Embryonic facial prominence (tissue), 1 donor: Measurements from ENCODE around the gene LIPI.
"Not testable (repeated sequence)": the region's sequence is repeated elsewhere in the genome, so short reads cannot be mapped to it uniquely, and the experiment has no call there.

Experiments used
- DNase-seq: peaks from one replicate; pipeline ENCODE4 v3.0.0-alpha.2; 2016; ENCODE audit errors: extremely low spot score

LIPI gene

DNA sequence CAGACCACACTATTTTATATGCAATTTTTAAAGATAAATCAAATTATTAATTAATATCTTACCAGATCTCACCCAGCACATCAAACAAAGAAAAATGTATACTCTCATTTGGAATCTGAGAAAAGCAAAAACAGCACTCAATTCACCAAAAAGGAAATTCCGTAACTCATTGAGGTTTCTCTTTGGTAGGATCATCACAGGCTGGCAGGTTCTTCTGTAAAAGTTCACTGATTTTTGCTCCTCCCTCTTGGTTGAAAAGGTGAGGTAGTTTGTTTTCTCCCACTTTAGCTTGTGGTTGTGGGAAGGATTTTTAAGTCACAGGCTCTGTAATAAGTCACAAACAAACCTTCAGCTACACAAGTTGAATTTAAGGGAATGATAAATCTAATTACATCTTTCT, at the start of gene LIPI:
TSS of gene LIPI (minus strand) at position 218 of the 400 bp plus-strand sequence. CDS start at position 108, 110 bp downstream.
- no peak for DNase-seq

DNA sequence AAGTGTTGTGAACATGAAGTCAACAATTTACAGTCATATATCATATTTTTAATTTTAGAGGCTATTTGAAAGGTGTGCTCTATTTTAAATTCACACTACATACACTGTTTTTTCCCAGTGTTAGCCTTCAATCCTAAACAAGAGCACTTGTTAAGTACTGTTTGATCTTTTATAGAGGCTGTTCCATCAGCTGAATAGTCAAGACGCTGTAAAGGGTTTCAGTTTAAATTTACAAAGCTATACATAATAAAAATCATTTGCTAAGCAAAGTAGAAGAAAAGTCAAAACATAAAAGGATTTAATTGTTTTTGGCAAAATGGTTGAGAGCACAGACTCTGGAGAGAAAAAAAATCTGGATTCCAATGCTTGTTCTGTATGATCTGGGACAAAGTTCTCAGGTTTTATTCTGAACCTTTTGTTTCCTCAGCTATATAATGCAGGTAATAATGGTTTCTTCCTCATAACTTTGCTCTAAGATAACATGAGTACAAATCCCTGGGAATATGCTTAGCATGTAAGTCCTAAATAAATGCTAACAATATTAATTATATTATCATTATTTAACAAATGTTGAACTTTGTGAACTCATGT, 49.5 kb upstream of the LIPI start:
- DNase-seq, result no peak

DNA sequence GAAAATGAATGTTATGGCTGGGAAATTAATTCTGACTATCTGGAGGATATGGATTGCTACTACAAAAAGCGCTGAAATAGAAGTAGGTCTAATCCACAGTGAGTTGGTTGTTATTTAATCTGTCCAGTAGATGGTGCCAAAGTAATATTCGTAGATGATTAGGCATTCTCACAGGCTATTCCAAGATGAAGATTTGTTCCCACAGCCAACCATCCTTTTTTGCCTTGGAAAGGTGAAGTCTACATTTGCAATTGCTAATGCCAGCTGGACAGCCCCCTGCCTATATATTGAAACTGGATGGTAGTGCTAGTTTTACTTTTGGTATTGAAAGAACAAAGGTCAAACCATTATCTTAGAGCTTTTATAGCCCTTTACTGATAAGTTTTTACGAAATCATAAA, 49.0 kb upstream of the LIPI start:
- DNase-seq, result peak; percentile 53

GRCh38 chr21:14251336-14251735, 40.6 kb upstream of the LIPI start:
- no peak for DNase-seq

DNA sequence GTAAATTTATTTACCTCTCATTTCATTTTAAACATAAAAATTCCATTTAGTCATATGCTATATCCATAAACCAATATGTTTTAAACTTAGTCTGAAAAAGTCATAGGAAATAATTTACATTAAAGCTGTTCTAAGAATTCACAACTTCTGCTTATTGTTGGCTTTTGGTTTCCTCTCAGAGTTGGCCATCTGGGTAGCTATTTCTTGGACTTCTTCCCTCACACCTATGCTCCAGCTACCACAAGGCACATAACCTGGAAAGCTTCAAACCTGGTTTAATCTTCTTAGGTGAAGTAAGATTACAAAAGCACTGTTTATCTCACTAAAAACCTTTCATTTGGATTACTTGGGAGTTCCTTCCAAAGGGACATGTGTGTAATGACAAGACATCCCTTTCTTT, 35.0 kb upstream of the LIPI start:
- no peak for DNase-seq

DNA sequence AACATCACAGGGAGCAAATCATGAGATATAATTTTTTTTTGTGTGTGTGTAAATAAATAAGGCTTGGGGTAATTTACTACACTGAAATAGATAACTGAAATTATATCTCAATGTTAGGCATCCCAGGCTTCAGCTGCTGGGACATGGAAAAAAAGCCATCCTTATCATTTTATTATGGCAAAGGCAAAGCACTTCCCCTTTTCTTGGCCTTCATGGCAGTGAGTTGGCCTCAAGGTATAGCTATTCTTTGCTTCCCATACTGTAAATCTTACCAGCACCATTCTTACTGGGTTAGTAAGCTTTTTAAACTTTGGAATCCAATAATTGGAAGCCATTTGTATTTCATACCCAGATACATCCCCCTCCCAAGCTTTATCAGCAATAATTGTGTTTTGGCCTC, 34.2 kb upstream of the LIPI start:
- no peak for DNase-seq

DNA sequence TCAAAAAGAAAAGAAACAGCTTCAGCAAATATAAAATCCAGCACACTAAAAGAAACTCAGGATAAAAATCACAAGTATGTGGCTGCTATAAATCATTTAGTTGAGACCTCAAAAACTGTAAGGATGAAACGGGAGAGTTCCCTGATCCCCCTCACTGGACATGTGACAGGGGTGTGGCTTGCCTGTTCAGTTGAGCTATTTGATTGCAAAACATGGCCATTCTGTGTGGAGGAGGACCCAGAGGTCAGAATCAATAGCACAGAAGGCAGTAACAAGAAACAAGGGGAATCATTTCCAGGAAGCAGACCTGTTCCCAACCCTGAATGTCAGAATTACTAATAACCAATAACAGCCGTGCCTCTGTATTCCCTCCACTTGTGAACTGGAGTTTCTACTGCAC, 33.1 kb upstream of the LIPI start:
- DNase-seq, result no peak

DNA sequence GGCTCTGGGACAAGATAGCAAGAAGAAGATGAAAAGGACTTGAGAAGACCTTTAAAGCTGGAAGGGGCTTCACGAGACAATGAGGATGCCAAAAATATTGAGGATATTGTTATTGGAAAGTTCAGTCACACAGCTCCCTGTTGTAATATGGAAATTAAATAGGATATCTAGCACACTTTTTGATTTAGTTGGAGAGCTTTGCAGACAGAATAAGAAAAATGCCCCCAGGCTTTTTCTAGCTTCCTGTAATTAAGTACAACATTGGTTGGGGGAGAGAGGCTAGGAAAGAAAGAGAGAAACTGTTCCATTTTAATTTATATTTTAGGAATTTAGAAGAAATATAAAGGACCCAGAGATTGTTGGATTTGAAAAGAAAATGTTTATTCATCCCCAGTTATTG, 32.7 kb upstream of the LIPI start:
- DNase-seq, result no peak

- no peak for DNase-seq
Measured at GRCh38 chr21:14241297-14241696, 30.5 kb upstream of the LIPI start.

DNA sequence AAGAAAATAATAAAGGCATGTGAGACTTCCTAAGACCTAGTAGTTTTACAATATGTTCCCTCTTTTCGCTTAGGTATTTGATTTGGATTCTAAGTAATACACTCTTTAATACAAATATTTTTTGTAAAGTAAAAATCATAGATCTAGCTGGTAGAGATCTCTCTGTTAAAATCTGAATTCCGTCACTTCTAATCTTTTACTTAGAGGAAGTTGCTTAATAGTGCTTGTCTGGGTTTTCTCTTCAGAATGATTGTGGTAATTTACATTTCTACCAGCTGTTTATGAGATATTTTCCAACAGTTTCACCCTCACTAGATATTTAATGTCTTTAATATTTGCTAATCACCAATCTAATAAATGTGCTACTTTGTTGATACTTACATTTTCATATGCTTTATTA, 28.5 kb upstream of the LIPI start:
- DNase-seq, result no peak

DNA sequence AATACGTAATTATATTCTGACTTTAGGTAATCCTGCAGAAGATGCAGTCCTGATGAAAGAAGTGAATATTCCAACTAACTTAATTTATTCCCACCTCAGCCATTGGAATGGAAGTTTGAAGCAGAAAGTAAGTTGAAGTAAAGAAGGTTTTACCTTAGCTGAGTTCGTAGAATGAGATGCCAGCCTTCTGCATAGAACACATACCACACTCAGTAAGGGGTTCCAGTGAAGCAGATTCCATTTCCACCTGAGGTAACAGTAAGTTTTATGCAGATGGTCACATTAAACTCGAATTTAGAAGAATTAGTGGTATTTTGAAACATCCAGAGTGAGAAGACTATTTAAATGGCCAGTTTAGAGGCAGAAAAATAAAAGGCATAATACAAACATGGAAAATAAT, 25.4 kb upstream of the LIPI start:
- no peak for DNase-seq

- no peak for DNase-seq
Measured at GRCh38 chr21:14235101-14235500, 24.3 kb upstream of the LIPI start.

GRCh38 chr21:14229399-14229798, 18.6 kb upstream of the LIPI start:
- DNase-seq, result no peak

- DNase-seq, result no peak
Measured at GRCh38 chr21:14223365-14223764, 12.6 kb upstream of the LIPI start.

- DNase-seq, result peak; percentile 21
Measured at GRCh38 chr21:14215971-14216641, 5.4 kb upstream of the LIPI start, which contains the start of gene RBM11. RBM11 (plus strand) TSS chr21:14216157; CDS start chr21:14216187, 30 bp downstream.

DNA sequence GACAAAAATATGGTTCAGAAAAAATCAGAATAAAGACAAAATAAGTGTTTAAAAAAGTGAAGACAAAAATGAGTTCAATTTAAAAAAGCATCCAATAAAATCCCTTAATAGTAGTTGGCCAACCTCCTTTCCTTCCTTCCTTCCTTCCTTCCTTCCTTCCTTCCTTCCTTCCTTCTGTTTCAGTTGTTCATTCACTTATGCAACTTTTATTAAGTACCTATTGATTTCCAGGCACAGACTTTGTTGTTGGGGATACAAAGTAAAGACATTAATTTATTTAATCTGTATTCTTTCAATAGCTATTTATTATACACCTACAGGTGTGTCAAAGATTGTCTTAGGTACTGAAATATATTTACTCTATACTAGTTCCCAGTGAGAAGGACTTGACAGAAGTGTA, 2.4 kb upstream of the LIPI start:
- DNase-seq, result no peak

GRCh38 chr21:14206222-14206621, 4.5 kb downstream of the LIPI start:
- no peak for DNase-seq

DNA sequence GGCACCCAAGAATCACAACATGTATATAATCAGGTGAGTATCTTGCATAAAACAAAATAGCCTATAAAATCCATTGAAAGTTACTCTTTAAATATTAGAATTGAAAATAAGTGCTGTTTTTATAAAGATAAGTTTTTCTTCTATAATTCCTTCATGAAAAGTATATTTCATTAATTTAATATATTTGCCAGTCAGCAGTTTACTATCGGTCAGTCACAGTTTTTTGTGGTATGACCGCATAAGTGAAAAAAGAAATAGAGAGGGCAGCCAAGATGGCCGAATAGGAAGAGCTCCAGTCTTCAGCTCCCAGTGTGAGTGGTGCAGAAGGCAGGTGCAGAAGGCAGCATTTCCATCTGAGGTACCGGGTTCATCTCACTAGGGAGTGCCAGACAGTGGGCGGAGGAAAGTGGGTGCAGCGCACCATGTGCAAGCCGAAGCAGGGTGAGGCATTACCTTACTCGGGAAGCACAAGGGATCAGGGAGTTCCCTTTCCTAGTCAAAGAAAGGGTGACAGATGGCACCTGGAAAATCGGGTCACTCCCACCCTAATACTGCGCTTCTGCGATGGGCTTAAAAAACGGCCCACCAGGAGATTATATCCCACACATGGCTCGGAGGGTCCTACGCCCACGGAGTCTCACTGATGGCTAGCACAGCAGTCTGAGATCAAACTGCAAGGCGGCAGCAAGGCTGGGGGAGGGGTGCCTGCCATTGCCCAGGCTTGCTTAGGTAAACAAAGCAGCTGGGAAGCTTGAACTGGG, 44.1 kb downstream of the LIPI start:
- not testable (repeated sequence) for DNase-seq

DNA sequence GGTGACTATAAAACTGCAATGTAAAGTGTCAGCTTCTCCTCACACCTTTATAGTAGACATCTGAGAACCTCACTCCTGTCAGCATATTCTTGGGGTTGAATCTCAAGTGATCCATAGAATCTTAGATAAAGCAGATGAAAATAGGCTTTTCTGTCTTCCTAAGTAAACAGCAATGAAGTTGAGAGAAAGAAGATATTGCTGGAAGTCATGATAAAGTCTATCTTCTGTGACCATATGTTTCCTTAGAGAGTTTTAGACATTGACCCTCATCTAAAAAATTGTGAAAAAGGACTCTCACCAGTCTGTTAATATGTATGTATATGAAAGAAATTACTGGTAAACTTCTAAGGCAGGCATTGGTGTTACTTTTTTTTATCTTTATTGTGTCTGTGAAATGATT, 66.8 kb downstream of the LIPI start:
- DNase-seq, result no peak

- no peak for DNase-seq
Measured at GRCh38 chr21:14124266-14124665, 86.5 kb downstream of the LIPI start.

DNA sequence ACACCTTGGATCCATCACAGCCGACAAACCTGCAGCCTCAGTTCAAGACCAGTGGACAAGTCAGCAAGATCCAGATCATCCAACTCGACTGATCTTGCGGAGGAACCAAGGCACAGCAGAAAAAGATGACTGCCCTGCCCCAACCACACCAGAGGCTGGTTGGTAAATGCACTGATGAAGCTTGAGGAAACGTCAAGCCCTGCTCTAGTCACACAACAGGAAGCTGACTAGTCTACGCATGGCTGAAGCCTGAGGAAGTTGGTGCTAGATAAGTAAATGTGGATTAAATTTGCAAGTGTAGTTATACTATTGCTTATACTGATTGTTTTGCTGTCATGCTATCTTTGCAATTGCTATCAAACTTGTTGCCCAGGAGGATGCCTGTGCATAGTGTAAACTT, 89.0 kb downstream of the LIPI start:
- no peak for DNase-seq

DNA sequence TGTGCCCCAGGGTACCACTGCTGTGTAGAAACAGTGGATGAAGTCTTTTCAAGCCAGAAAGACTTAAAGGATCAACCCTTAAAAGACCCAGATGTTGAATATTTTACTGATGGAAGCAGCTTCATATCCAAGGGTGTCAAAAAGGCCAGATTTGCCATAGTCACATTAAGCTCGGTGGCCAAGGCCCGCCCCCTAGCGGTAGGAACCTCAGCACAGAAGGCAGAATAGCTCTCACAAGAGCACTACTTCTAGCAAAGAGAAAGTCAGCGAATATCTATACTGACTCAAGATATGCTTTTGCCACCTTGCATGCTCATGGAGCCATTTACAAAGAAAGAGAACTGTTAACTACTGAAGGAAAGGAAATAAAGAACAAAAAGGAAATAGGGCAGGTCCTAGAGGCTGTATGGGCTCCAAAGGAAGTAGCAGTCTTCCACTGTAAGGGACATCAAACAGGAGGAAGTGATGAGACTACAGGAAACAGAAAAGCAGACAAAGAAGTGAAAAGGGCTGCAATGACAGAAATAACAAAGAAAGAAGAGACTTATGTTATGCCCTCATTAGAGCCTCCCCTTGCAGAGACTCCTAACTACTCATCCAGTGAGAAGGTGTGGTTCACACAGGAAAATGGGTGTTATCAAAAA, 90.5 kb downstream of the LIPI start:
- DNase-seq, result no peak

- no peak for DNase-seq
Measured at GRCh38 chr21:14119038-14119437, 91.7 kb downstream of the LIPI start.
